HCT116 (cell line): ENCODE data around the gene CDKAL1.

Experiments
- CTCF ChIP-seq, 3 experiments: fragments of 200-600 bp in 1 of 3; sonication (generic) in 1 of 3; IDR thresholded peaks in 2 of 3; conservative IDR thresholded peaks in 1 of 3; 2 replicates each; pipeline ENCODE4 v1.5.1; 2012 to 2017; ENCODE audit warnings: low read depth in 2 of 3, low read length in 2 of 3, antibody characterized with exemption in 1 of 3, borderline replicate concordance in 1 of 3, control low read depth in 1 of 3, mild to moderate bottlenecking in 1 of 3, mixed read lengths in 1 of 3, mixed run types in 1 of 3, moderate library complexity in 1 of 3; ENCODE audit not compliant: insufficient read depth in 1 of 3
- ELF1 ChIP-seq: IDR thresholded peaks from 2 replicates; pipeline ENCODE4 v1.6.1; 2012; ENCODE audit warnings: low read depth, borderline replicate concordance
- EZH2 ChIP-seq: fragments of 200-600 bp; sonication (generic); IDR thresholded peaks from 2 replicates; pipeline ENCODE4 v1.6.1; 2017; ENCODE audit warnings: antibody characterized with exemption, mixed run types
- EZH2phosphoT487 ChIP-seq: fragments of 200-600 bp; IDR thresholded peaks from 2 replicates; pipeline ENCODE4 v1.6.1; 2018; ENCODE audit warnings: antibody characterized with exemption, borderline replicate concordance
- JUND ChIP-seq: IDR thresholded peaks from 2 replicates; pipeline ENCODE4 v1.6.1; 2012
- POLR2A ChIP-seq: IDR thresholded peaks from 2 replicates; pipeline ENCODE4 v1.7.0; 2011; ENCODE audit warnings: borderline replicate concordance; ENCODE audit not compliant: insufficient read depth, insufficient read length; ENCODE audit errors: extremely low read depth
- POLR2AphosphoS5 ChIP-seq: IDR thresholded peaks from 2 replicates; pipeline ENCODE4 v1.6.1; 2011; ENCODE audit warnings: mild to moderate bottlenecking, low read depth, low read length, moderate library complexity
- TCF7L2 ChIP-seq: IDR thresholded peaks from 2 replicates; pipeline ENCODE4 v1.7.0; 2011; ENCODE audit warnings: borderline replicate concordance, inconsistent platforms; ENCODE audit not compliant: insufficient read depth, insufficient read length; ENCODE audit errors: extremely low read depth
- YY1 ChIP-seq: IDR thresholded peaks from 2 replicates; pipeline ENCODE4 v1.6.1; 2011; ENCODE audit warnings: low read length, low read depth, moderate library complexity, mild to moderate bottlenecking; ENCODE audit not compliant: insufficient replicate concordance; ENCODE audit errors: extremely low read depth

DNA sequence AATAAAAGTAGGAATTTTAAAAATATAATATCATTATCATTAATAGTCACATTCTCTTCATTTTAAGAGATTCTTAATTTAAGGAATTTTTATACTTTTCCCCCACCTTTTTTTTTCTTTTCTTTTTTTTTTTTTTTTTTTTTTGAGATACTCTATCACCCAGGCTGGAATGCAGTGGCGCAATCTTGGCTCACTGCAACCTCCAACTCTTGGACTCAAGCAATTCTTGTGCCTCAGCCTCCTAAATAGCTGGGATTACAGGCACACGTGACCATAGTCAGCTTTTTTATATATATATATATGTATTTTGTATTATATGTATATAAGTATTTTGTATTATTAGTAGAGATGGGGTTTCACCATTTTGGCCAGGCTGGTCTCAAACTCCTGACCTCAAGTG, 457.7 kb downstream of the CDKAL1 start:
- TF ChIP-seq CTCF (IDR thresholded peaks at IDR 0.05 in 2 of 3, conservative IDR thresholded peaks at IDR 0.05 in 1 of 3; ENCODE audit: borderline replicate concordance in 1 of 3, insufficient read depth in 1 of 3, low read depth in 2 of 3, low read length in 2 of 3) (no peak), EZH2 (no peak), ELF1 (no peak), POLR2A (no peak), POLR2AphosphoS5 (no peak), JUND (no peak), YY1 (no peak), EZH2phosphoT487 (no peak), TCF7L2 (no peak)
